Gastroesophageal sphincter (tissue), 3 donors: ENCODE measurements around the gene PACRG.

Source experiments
- EP300 ChIP-seq: sonication (generic); formaldehyde crosslinking; IDR thresholded peaks from one replicate; pipeline ENCODE4 v1.6.1; 2017; ENCODE audit warnings: antibody characterized with exemption, mild to moderate bottlenecking
- POLR2A ChIP-seq, 2 donors: fragments of 450-650 bp; IDR thresholded peaks; one replicate each; pipeline ENCODE4 v1.6.1; 2017; ENCODE audit warnings: antibody characterized with exemption in 2 of 2, mild to moderate bottlenecking in 2 of 2, moderate library complexity in 1 of 2
- POLR2AphosphoS5 ChIP-seq: sonication (generic); formaldehyde crosslinking; IDR thresholded peaks from one replicate; pipeline ENCODE4 v1.6.1; 2017; ENCODE audit warnings: antibody characterized with exemption
- TF ChIP-seq, protein P1 (sequence below), 4 experiments: fragments of 200-600 bp in 2 of 4; fragments of 450-650 bp in 2 of 4; sonication (generic) in 1 of 4; IDR thresholded peaks; one replicate each; pipeline ENCODE4 v1.5.1; 2017 to 2019; ENCODE audit warnings: antibody characterized with exemption in 4 of 4, mild to moderate bottlenecking in 2 of 4, moderate library complexity in 2 of 4

DNA sequence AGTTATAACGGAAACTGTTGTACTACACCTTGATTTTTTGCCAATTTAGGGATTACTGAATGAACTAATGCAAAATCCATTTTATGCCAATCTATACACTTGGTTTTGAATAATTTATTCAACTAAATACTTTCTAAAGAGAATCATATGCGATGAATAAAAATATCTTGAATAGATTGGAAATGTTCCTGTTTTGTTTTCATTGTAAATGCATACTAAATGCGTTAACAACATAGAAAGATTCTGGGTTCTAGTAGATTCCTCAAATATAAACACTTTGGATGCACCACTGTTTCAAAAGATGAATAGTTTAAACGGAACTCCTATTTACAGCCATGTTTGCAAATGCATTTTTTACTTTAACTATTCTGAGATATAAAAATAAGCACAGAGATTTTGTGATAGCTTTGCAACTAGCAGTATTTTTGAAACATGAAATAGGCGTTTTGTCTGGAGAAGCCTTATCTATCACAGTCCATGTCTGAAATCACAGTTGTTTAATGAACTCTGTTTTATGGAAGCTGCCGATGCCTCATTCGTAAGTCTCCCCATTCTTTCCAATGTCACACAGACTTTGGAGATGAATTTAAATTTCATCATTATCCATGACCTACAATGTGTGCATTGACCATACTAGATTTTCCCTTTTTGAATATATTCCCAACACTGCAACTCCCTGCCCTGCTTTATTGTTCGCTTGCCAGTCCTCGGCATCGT lies 409.1 kb downstream of the PACRG start:
- TF ChIP-seq POLR2A (IDR thresholded peaks at IDR 0.05) (no peak), EP300 (no peak), POLR2AphosphoS5 (no peak)
- TF ChIP-seq, protein P1, sequence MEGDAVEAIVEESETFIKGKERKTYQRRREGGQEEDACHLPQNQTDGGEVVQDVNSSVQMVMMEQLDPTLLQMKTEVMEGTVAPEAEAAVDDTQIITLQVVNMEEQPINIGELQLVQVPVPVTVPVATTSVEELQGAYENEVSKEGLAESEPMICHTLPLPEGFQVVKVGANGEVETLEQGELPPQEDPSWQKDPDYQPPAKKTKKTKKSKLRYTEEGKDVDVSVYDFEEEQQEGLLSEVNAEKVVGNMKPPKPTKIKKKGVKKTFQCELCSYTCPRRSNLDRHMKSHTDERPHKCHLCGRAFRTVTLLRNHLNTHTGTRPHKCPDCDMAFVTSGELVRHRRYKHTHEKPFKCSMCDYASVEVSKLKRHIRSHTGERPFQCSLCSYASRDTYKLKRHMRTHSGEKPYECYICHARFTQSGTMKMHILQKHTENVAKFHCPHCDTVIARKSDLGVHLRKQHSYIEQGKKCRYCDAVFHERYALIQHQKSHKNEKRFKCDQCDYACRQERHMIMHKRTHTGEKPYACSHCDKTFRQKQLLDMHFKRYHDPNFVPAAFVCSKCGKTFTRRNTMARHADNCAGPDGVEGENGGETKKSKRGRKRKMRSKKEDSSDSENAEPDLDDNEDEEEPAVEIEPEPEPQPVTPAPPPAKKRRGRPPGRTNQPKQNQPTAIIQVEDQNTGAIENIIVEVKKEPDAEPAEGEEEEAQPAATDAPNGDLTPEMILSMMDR (IDR thresholded peaks at IDR 0.05), result no peak
